Measurements from ENCODE around the gene SPTBN5. TPM values are rescaled to one million over a fixed set of nuclear protein-coding genes. Genes with fewer than 3 reads are reported as not detected.
A peak's percentile ranks its signal among the peaks of the same experiment; 100 is the strongest.

Gene SPTBN5
- total RNA-seq, 2 experiments from 2014 or later, result 0.03 to 0.17 TPM

GRCh38 chr15:41876689-41877088, 17.2 kb downstream of the SPTBN5 start:
- ChIA-PET POLR2A (no interaction called here), CTCF (ENCODE audit: unreplicated experiment) (no interaction called here)
- Histone ChIP-seq H2AFZ (ENCODE audit: low read length) (no peak overlapping the region), H3K79me2 (ENCODE audit: insufficient read depth, low read depth, low read length) (no peaks in the 10 kb centered on the region), H3K36me3 (ENCODE audit: insufficient read depth, low read length) (no peaks in the 10 kb centered on the region), H3K4me1 (ENCODE audit: insufficient read depth, low read length, poor library complexity, severe bottlenecking) (no peaks in the 10 kb centered on the region), H3K9me2 (ENCODE audit: insufficient read depth, low read length) (no peaks in the 10 kb centered on the region), H3K9me3 (ENCODE audit: low read length) (no peaks in the 10 kb centered on the region), H3K27ac (ENCODE audit: low read depth, low read length, poor library complexity, severe bottlenecking) (no peak overlapping the region), H3K4me2 (ENCODE audit: low read length) (no peak overlapping the region), H4K20me1 (ENCODE audit: insufficient read depth, low read length) (no peaks in the 10 kb centered on the region), H3K4me3 (ENCODE audit: low read depth, low read length, poor library complexity, severe bottlenecking) (no peak overlapping the region)
- DNase-seq (ENCODE audit: low spot score), result no peak
- intact Hi-C loops (cut with micrococcal nuclease; ENCODE audit: unreplicated experiment), result no loop called here
- BruUV-seq (replicated peaks), result no TSS peak
- TF ChIP-seq CTCF (conservative IDR thresholded peaks at IDR 0.05; ENCODE audit: low read length) (no peak), EZH2phosphoT487 (IDR thresholded peaks at IDR 0.05; ENCODE audit: borderline replicate concordance, low read depth, low read length) (no peak)

- Histone ChIP-seq H3K4me2 (ENCODE audit: low read length) (no peak overlapping the region), H3K36me3 (ENCODE audit: insufficient read depth, low read length) (no peaks in the 10 kb centered on the region), H3K27ac (ENCODE audit: low read depth, low read length, poor library complexity, severe bottlenecking) (no peak overlapping the region), H3K9me3 (ENCODE audit: low read length) (no peaks in the 10 kb centered on the region), H3K4me3 (ENCODE audit: low read depth, low read length, poor library complexity, severe bottlenecking) (no peak overlapping the region), H2AFZ (ENCODE audit: low read length) (no peak overlapping the region), H3K9me2 (ENCODE audit: insufficient read depth, low read length) (no peaks in the 10 kb centered on the region), H3K4me1 (ENCODE audit: insufficient read depth, low read length, poor library complexity, severe bottlenecking) (no peaks in the 10 kb centered on the region), H3K79me2 (ENCODE audit: insufficient read depth, low read depth, low read length) (no peaks in the 10 kb centered on the region), H4K20me1 (ENCODE audit: insufficient read depth, low read length) (no peaks in the 10 kb centered on the region)
- peak; percentile 25 for DNase-seq (ENCODE audit: low spot score)
- no TSS peak for BruUV-seq (replicated peaks)
- TF ChIP-seq EZH2phosphoT487 (IDR thresholded peaks at IDR 0.05; ENCODE audit: borderline replicate concordance, low read depth, low read length) (no peak), CTCF (conservative IDR thresholded peaks at IDR 0.05; ENCODE audit: low read length) (no peak)
- ChIA-PET CTCF (ENCODE audit: unreplicated experiment) (no interaction called here), POLR2A (no interaction called here)
- intact Hi-C loops (cut with micrococcal nuclease; ENCODE audit: unreplicated experiment), result no loop called here
Measured at GRCh38 chr15:41876007-41876406, 17.8 kb downstream of the SPTBN5 start.

DNA sequence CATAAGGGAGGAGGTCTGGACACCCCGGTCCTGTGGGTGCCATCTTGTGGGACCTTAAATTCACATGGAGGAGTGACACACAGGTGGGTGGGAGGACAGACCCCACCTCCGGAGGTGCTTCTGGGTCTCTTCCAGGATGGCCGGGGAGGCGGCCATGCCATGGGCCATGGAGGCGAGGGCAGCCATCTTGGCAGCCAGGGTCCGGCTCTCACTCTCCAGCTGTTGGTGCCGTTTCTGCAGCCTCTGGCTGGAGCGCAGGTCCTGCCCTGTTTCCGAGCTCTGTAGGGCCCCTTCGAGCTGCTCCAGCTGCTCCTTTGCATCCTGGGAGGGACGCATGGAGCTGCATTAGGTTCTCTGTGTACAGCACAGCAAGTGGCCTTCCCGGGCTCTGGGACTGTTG, 19.1 kb downstream of the SPTBN5 start:
- Histone ChIP-seq H3K9me3 (ENCODE audit: low read length) (no peaks in the 10 kb centered on the region), H3K36me3 (ENCODE audit: insufficient read depth, low read length) (no peaks in the 10 kb centered on the region), H3K4me1 (ENCODE audit: insufficient read depth, low read length, poor library complexity, severe bottlenecking) (no peaks in the 10 kb centered on the region), H3K27ac (ENCODE audit: low read depth, low read length, poor library complexity, severe bottlenecking) (no peak overlapping the region), H3K9me2 (ENCODE audit: insufficient read depth, low read length) (no peaks in the 10 kb centered on the region), H3K4me2 (ENCODE audit: low read length) (no peak overlapping the region), H4K20me1 (ENCODE audit: insufficient read depth, low read length) (no peaks in the 10 kb centered on the region), H3K4me3 (ENCODE audit: low read depth, low read length, poor library complexity, severe bottlenecking) (no peak overlapping the region), H2AFZ (ENCODE audit: low read length) (no peak overlapping the region), H3K79me2 (ENCODE audit: insufficient read depth, low read depth, low read length) (no peaks in the 10 kb centered on the region)
- intact Hi-C loops (cut with micrococcal nuclease; ENCODE audit: unreplicated experiment), result no loop called here
- ChIA-PET POLR2A (no interaction called here), CTCF (ENCODE audit: unreplicated experiment) (no interaction called here)
- no peak for DNase-seq (ENCODE audit: low spot score)
- TF ChIP-seq EZH2phosphoT487 (IDR thresholded peaks at IDR 0.05; ENCODE audit: borderline replicate concordance, low read depth, low read length) (no peak), CTCF (conservative IDR thresholded peaks at IDR 0.05; ENCODE audit: low read length) (no peak)
- BruUV-seq (replicated peaks), result no TSS peak
